Subcutaneous abdominal adipose tissue (tissue), 5 donors: Measurements from ENCODE around the gene ABR.

Source experiments
- H3K27ac ChIP-seq: one replicate; pipeline ENCODE4 v1.7.0; 2013; ENCODE audit warnings: low read depth, mild to moderate bottlenecking, inconsistent platforms, low read length, moderate library complexity
- H3K27me3 ChIP-seq, 5 donors: one replicate each; pipeline ENCODE4 v1.7.0; 2013; ENCODE audit warnings: low read length in 5 of 5, inconsistent platforms in 1 of 5; ENCODE audit not compliant: control insufficient read depth in 5 of 5, insufficient read depth in 4 of 5
- H3K36me3 ChIP-seq, 5 donors: one replicate each; pipeline ENCODE4 v1.7.0; 2013; ENCODE audit warnings: low read length in 5 of 5; ENCODE audit not compliant: control insufficient read depth in 5 of 5, insufficient read depth in 5 of 5
- H3K4me1 ChIP-seq, 5 donors: one replicate each; pipeline ENCODE4 v1.7.0; 2013; ENCODE audit warnings: low read length in 5 of 5, mild to moderate bottlenecking in 3 of 5, moderate library complexity in 1 of 5; ENCODE audit not compliant: control insufficient read depth in 5 of 5, insufficient read depth in 5 of 5
- H3K4me3 ChIP-seq, 5 donors: one replicate each; pipeline ENCODE4 v1.7.0; 2013; ENCODE audit warnings: low read length in 5 of 5, low read depth in 1 of 5
- H3K9ac ChIP-seq, 5 donors: one replicate each; pipeline ENCODE4 v1.7.0; 2013; ENCODE audit warnings: low read length in 5 of 5, mild to moderate bottlenecking in 4 of 5, moderate library complexity in 3 of 5
- H3K9me3 ChIP-seq, 5 donors: one replicate each; pipeline ENCODE4 v1.7.0; 2013; ENCODE audit warnings: low read length in 5 of 5; ENCODE audit not compliant: control insufficient read depth in 5 of 5
- donor health status: healthy.
- donor health status: healthy.
- donor health status: healthy.
- donor health status: healthy.
- donor health status: healthy.

ABR gene

DNA sequence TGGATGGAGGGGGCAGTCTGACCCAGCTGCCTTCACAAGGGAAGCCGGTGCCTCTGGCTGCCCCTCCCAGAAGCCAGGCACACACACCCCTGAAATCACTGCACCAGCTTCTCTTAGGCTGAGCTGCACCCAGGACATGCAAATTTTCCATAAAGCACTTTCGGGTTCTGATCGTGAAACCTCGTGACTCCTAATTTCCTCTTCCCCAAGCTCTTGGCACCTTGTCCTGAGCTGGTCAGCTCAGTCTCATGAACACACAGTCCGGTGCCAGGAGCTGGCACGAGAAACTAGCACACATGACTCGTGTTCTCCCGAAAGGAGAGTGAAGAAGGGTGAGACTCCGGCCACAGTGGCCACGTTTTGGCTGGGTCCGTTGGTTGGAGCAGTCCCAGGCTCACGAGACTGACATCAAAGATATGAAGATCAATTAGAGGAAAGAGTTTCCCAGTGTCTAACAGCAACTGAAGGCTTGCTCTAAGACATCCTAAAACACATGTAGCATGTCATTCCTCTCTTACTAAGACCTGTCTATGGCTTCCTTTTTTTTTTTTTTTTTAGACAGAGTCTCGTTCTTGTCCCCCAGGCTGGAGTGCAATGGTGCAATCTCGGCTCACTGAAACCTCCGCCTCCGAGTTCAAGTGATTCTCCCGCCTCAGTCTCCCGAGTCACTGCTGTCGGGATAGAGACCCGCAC lies 9.2 kb upstream of the ABR start:
- H3K4me1 ChIP-seq, result peaks cover 15 to 45% (median 38%) of the 10 kb centered on the region in 5 donors
- peak overlapping the region in 2 of 5 donors; percentile 36 to 63 for H3K9ac ChIP-seq
- no peaks in the 10 kb centered on the region for H3K36me3 ChIP-seq
- H3K9me3 ChIP-seq, result no peaks in the 10 kb centered on the region
- peak overlapping the region; percentile 30 for H3K27ac ChIP-seq
- H3K27me3 ChIP-seq, result peaks cover 0 to 3% (median 0%) of the 10 kb centered on the region in 5 donors
- H3K4me3 ChIP-seq, result peak overlapping the region in 4 of 5 donors; percentile 2 to 36 (median 6)

DNA sequence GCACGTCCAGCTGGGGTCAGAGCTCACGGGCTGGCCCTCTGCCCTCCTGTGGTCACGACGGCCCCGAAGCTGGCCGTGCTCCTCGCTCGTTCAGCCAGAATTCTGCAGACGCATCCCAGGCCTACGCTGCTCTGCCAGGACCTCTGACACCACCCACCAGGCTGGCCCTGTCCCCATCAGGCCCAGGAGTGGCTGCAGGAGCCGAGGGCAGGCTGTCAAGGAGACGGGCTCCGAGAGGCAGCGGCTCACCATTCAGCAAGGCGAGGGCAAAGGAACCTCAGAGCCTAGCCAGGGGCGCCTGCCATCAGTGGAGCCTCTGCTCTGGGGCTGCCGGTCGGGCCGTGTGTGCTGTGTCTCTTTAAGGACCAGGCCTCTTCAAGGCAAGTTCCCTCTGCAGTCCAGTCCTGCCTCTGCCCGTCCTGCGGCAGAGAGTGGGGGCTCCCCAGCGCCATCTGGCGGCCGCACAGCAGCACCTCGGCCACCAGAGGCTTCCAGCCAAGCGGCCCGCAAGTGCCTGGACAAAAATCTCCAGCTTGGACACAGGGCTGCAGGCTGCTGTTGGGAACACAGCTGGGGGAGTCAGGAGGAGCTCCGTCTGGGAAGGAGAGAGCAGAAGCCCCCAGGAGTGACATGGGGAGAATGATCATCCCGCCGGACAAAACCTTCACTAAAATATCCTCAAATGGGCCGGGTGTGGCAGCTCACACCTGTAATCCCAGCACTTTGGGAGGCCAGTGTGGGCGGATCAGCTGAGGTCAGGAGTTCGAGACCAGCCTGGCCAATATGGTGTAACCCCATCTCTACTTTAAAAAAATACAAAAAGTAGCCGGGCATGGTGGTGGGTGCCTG lies 7.4 kb upstream of the ABR start:
- Histone ChIP-seq H3K27me3 (peaks cover 0 to 3% (median 0%) of the 10 kb centered on the region in 5 donors), H3K4me3 (peak overlapping the region in 4 of 5 donors; percentile 20 to 59 (median 32)), H3K4me1 (peaks cover 18 to 58% (median 52%) of the 10 kb centered on the region in 5 donors), H3K27ac (peak overlapping the region; percentile 54), H3K36me3 (no peaks in the 10 kb centered on the region), H3K9ac (peak overlapping the region in 2 of 5 donors; percentile 40 to 61), H3K9me3 (no peaks in the 10 kb centered on the region)

GRCh38 chr17:1186214-1186820 lies 6.5 kb upstream of the ABR start:
- Histone ChIP-seq H3K9ac (peak overlapping the region in 2 of 5 donors; percentile 40 to 61), H3K4me1 (peaks cover 18 to 58% (median 52%) of the 10 kb centered on the region in 5 donors), H3K36me3 (no peaks in the 10 kb centered on the region), H3K4me3 (peak overlapping the region in 4 of 5 donors; percentile 20 to 59 (median 32)), H3K27ac (peak overlapping the region; percentile 54), H3K27me3 (peaks cover 0 to 3% (median 0%) of the 10 kb centered on the region in 5 donors), H3K9me3 (no peaks in the 10 kb centered on the region)

GRCh38 chr17:1183171-1183873 lies 3.5 kb upstream of the ABR start:
- Histone ChIP-seq H3K27me3 (peaks cover 0 to 9% (median 7%) of the 10 kb centered on the region in 5 donors), H3K9me3 (no peaks in the 10 kb centered on the region), H3K27ac (no peak overlapping the region), H3K4me3 (no peak overlapping the region), H3K9ac (no peak overlapping the region), H3K4me1 (peaks cover 9 to 56% (median 46%) of the 10 kb centered on the region in 5 donors), H3K36me3 (no peaks in the 10 kb centered on the region)

- H3K36me3 ChIP-seq, result no peaks in the 10 kb centered on the region
- H3K27me3 ChIP-seq, result peaks cover 0 to 10% (median 10%) of the 10 kb centered on the region in 5 donors
- no peak overlapping the region for H3K27ac ChIP-seq
- H3K4me1 ChIP-seq, result peaks cover 9 to 56% (median 44%) of the 10 kb centered on the region in 5 donors
- H3K9ac ChIP-seq, result no peak overlapping the region
- H3K9me3 ChIP-seq, result no peaks in the 10 kb centered on the region
- no peak overlapping the region for H3K4me3 ChIP-seq
Observed at GRCh38 chr17:1182811-1183170, 3.0 kb upstream of the ABR start.

GRCh38 chr17:1181753-1182137 lies 2.0 kb upstream of the ABR start:
- Histone ChIP-seq H3K9me3 (no peaks in the 10 kb centered on the region), H3K36me3 (peaks cover 0 to 3% (median 0%) of the 10 kb centered on the region in 5 donors), H3K9ac (no peak overlapping the region), H3K27me3 (peaks cover 0 to 15% (median 11%) of the 10 kb centered on the region in 5 donors), H3K4me3 (no peak overlapping the region), H3K27ac (no peak overlapping the region), H3K4me1 (peaks cover 9 to 57% (median 45%) of the 10 kb centered on the region in 5 donors)

- peaks cover 0 to 15% (median 11%) of the 10 kb centered on the region in 5 donors for H3K27me3 ChIP-seq
- peaks cover 8 to 56% (median 42%) of the 10 kb centered on the region in 5 donors for H3K4me1 ChIP-seq
- H3K9ac ChIP-seq, result no peak overlapping the region
- peaks cover 0 to 3% (median 0%) of the 10 kb centered on the region in 5 donors for H3K36me3 ChIP-seq
- H3K4me3 ChIP-seq, result no peak overlapping the region
- no peak overlapping the region for H3K27ac ChIP-seq
- no peaks in the 10 kb centered on the region for H3K9me3 ChIP-seq
Observed at GRCh38 chr17:1180958-1181752, 1.4 kb upstream of the ABR start.

GRCh38 chr17:1179112-1179817 lies 516 bp downstream of the ABR start:
- Histone ChIP-seq H3K36me3 (peaks cover 0 to 5% (median 0%) of the 10 kb centered on the region in 5 donors), H3K9me3 (no peaks in the 10 kb centered on the region), H3K4me1 (peaks cover 9 to 61% (median 41%) of the 10 kb centered on the region in 5 donors), H3K27me3 (peaks cover 0 to 15% (median 11%) of the 10 kb centered on the region in 5 donors), H3K4me3 (peak overlapping the region in 4 of 5 donors; percentile 51 to 64 (median 58)), H3K27ac (no peak overlapping the region), H3K9ac (peak overlapping the region in 3 of 5 donors; percentile 55 to 68 (median 59))
